ENCODE results near the gene CCDC15.
"Not testable (repeated sequence)": the region's sequence is repeated elsewhere in the genome, so short reads cannot be mapped to it uniquely, and the experiment has no call there.

CCDC15 gene

DNA sequence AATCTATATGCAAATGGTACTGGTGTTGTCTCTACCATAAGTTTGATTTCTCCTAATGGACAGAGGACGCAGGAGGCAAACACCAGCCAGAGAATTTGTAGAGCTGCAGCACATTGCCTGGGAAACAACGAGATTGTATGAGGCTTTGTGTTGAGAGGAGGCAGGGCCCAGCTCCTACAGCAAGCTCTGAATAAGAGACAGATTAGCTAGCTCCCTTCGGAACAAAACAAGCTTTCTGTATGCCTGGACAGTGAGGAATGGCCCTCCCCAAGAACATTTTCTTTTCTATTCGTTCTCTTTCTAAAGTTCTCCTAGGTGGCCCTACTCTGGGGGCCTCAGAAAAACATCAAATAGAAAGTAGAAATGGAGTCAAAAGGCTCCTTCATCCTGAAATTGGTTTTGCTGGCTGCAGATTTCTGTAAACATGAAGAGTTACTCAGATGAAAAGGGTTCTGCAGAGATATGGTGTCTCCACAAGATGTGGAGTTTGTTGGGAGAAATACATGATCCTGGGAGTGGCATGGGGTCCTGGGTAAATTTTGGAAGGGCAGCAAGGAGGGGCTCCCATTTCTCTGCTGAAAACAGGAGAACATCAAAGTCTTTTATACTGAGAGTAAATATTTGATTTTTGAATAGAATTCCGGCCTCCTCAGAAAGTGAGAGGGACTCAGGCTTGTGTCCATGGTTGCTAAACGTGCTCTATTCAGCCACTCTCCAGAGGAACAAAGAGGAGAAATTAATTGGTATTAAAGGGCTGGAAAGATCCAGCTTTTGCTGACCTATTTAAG lies 11.3 kb upstream of the CCDC15 start:
- DNase-seq (ENCODE audit: low spot score): no peak

GRCh38 chr11:124943254-124943616 lies 10.8 kb upstream of the CCDC15 start:
- DNase-seq (ENCODE audit: low spot score): no peak

DNA sequence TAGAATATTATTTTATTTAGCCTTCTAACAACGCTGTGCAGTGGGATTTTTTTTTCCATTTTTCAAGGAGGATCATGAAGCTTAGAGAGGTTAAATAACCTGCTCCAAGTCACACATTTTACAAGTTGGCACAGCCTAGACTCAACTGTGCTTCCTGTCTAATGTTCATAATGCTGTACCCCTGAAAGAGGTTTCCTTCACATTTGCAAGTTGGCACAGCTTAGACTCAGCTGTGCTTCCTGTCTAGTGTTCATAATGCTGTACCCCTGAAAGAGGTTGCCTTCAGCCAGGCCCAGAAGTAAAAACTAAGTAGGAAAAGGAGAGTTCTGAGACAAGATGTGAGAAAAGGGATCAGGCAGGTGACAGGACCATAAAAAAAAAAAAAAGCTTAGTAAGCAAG lies 10.3 kb upstream of the CCDC15 start:
- DNase-seq (ENCODE audit: low spot score): no peak

DNA sequence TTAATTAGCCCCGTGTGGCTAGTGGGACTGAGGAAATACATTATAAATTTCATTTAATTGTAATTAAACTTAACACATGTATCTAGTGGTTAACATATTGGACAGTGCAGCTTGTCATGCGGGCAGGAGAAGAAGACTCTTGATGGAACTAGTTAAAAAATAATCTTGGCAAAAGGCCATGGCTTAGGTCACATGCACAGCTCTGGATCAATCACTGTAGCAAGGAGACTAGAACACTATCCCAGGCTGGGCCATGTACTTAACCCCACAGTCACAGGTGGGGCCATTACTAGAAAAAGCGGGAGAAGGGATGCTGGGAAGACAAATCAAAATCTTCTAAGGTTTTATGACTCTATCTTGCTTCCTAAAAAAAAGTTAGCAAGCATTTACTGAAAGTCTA lies 9.4 kb upstream of the CCDC15 start:
- no peak for DNase-seq (ENCODE audit: low spot score)

DNA sequence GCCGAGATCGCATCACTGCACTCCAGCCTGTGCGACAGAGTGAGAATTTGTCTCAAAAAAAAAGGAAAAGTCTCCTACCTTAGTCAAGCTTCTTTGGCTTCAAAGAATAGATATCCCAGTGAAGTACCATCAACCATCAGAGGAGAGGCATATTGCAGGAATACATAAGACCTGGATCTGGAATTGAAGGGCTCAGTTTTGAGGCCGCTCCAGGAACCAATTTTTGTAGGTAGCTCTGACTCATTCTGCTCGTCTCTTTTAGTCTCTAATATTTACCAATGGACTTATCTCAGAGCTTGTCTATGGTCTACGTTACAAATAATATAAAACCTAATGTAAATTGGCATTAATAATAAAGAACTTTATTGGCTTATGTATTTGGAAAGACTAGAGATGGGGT lies 8.2 kb upstream of the CCDC15 start:
- DNase-seq (ENCODE audit: low spot score): no peak

- DNase-seq (ENCODE audit: low spot score): no peak
Observed at GRCh38 chr11:124946735-124947141, 7.3 kb upstream of the CCDC15 start.

DNA sequence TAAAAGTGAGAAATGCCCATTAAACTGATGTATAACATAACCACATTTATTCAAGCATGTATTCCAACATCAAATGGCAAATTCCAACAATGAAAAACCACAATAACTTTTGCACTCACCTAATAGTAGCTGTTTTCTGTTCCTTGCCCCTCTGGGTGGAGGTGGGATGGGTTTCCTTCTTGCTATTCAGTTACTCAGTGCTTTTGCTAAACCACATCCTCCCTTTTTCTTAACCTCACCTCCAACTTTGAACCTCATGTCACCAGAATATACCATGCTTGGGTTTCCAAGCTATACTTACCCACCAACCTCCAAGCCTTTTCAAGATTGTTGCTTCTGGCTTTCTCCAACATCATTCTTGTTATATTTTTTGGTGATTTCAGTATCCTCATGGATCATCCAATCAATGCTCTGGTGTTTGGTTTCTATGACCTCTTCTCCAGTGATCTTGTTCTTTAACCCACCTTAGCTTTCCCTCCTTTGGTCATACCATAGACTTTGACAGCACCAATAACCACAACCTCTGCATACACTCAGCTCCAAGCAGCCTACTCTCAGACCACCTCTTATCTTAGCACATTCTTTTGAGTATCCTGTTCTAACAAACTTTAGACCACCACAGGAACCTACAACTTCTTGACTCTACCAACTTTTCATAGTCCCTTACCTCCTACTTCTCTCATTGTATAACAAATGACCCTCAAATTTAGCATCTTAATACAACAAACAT lies 3.2 kb upstream of the CCDC15 start:
- no peak for DNase-seq (ENCODE audit: low spot score)

- no peak for DNase-seq (ENCODE audit: low spot score)
Observed at GRCh38 chr11:124951341-124951740, 2.7 kb upstream of the CCDC15 start.

DNA sequence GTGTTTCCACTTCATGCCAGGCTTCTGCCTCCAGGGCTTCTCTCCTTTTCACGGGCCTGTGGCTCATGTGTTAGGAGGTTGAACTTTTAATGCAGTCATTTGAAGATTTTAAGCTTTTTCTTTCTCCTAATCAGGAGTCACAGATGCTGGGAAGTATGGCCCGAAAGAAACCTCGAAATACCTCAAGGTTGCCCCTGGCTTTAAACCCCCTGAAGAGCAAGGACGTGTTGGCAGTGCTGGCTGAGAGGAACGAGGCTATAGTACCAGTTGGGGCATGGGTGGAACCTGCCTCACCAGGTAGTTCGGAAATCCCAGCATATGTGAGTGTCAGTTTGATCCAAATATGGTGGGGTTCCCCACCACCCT lies 571 bp downstream of the CCDC15 start:
- DNase-seq (ENCODE audit: low spot score): no peak

DNA sequence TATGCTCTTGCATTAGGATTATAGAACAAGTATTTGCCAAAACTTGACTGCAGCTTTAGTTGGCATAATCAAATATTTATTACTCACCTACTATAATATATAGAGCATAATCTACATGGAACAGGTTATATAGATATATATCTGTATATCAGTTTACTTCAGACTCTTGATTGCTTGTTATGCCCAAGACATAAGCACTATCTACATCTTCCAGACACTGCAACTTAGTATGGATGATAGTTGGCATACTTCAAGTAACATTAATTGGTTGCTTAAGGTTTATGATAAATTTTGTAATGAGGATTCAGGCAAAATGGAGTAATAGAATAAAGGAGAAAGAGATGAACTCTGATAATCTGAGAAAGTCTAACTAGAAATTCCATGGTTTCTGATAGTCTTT lies 1.0 kb downstream of the CCDC15 start:
- no peak for DNase-seq (ENCODE audit: low spot score)

DNA sequence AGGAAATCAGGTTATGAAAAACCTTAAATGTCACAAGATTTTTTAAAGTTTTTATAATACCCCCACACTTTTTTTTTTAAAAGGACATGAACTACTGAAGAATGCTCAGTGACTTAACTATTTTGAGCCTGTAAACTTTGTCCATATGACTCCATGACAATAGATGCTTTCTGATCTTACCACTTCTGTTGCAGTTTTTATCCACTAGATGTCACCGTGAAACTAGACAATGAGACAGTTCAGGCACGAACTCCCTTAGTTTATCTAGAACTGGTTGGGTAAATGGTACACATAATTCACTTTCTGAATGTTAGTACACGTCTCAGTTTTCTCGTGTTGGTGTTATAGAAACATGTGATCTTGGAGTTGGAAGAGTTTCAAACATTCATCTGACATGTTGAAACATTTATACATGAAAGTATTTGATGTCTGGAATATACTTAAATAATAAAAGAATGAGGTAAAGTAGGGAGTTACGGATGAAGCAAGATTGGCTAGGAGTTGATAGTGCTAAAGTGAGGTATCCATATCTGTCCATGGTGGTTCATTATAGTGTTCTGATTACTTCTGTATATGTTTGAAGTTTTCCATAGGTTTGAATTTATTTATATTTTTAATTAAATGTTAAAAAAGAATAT lies 8.1 kb downstream of the CCDC15 start:
- peak; percentile 65 for DNase-seq (ENCODE audit: low spot score)

DNA sequence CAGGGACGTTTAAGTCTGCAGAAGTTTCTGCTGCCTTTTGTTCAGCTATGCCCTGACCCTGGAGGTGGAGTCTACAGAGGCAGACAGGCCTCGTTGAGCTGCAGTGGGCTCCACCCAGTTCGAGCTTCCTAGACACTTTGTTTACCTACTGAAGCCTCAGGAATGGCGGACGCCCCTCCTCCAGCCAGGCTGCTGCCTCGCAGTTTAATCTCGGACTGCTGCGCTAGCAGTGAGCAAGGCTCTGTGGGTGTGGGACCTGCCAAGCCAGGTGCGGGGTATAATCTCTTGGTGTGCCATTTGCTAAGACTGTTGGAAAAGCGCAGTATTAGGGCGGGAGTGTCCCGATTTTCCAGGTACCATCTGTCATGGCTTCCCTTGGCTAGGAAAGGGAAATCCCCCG lies 14.2 kb downstream of the CCDC15 start:
- not testable (repeated sequence) for DNase-seq (ENCODE audit: low spot score)

GRCh38 chr11:124970925-124971324 lies 16.9 kb downstream of the CCDC15 start:
- no peak for DNase-seq (ENCODE audit: low spot score)

- no peak for DNase-seq (ENCODE audit: low spot score)
Observed at GRCh38 chr11:124971810-124972209, 17.8 kb downstream of the CCDC15 start.

DNA sequence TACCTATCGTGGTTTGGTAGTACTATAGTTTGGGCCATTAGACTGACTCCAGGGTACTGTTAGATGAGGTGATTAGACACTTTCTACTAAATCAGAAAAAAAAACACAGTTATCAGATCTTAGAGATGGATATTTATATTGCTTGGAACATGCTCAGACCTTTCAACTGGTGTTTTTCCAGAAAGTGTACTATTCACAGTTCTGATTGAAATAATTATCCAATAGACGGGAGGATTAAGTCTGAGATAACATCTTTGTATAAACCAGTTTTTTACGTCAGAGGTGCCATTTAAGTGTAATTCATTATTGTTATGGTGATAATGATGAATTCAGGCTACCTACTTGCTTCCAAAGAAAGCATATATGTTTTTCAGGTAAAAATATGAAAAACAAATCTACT lies 22.5 kb downstream of the CCDC15 start:
- DNase-seq (ENCODE audit: low spot score): no peak

GRCh38 chr11:124977006-124977405 lies 23.0 kb downstream of the CCDC15 start:
- no peak for DNase-seq (ENCODE audit: low spot score)

GRCh38 chr11:124978316-124978715 lies 24.3 kb downstream of the CCDC15 start:
- DNase-seq (ENCODE audit: low spot score): no peak

GRCh38 chr11:124982043-124982442 lies 28.0 kb downstream of the CCDC15 start:
- DNase-seq (ENCODE audit: low spot score): no peak

DNA sequence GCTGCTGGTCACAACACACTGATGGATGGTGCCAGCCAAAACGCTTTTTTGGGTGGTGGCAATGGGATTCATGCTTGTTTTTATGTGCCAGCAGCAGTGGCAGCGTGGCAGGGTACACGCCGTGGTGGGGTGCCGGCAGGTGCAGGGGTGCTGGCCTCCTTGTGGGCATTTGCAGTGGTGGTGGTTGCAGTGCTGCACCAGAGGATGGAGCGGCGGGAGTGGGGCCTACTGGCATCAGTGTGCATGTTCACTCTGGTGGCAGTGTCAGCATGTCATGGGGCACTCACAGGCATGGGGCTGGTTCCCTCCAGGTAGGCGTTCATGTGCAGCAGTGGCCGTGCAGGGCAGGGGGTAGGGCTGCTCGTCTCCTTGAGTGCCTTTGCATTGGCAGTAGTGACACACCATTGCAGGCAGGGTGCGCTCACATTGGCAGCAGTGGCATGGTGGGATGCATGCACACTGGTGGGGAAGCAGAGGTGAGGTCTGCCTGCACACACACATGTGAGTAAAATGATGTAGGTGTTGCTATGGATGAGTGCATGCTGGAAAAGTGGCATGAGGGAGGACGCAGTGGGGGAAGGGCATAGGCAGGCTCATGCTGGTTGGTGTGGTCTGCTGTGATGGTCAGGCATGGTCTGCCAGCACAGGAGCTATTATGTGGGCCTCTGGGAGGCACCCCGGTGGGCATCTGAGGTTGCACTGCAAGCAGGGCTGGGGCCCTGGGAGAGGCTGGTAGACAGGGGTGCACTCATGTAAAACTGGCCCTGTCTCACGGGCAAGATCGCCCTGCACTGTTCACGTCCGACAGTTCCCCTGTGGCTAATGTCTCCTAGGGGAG lies 29.9 kb downstream of the CCDC15 start:
- DNase-seq (ENCODE audit: low spot score): no peak

- no peak for DNase-seq (ENCODE audit: low spot score)
Observed at GRCh38 chr11:124984512-124984854, 30.5 kb downstream of the CCDC15 start.

GRCh38 chr11:124987096-124987495 lies 33.1 kb downstream of the CCDC15 start:
- no peak for DNase-seq (ENCODE audit: low spot score)

- no peak for DNase-seq (ENCODE audit: low spot score)
Observed at GRCh38 chr11:124988063-124988462, 34.1 kb downstream of the CCDC15 start.
